HCT116 (cell line): ENCODE measurements around the gene ATL2. TPM values are rescaled to one million over a fixed set of nuclear protein-coding genes. Genes with fewer than 3 reads are reported as not detected.

ENCODE experiments used
- ATAC-seq: fragments of 200-7000 bp; cut with Tn5 transposase; 2 replicates; pipeline ENCODE4 v1.9.1; 2020; ENCODE audit warnings: mild to moderate bottlenecking, moderate library complexity
- BruUV-seq: library from RNA; stranded (reverse); fragments of 400-500 nt; replicated peaks from 2 replicates; lab custom pipeline; 2021; lab: Mats Ljungman, UMichigan
- CTCF ChIA-PET: fragments of 300-600 bp; sonication (Branson Sonifier 250); formaldehyde crosslinking; loops from one replicate; lab custom pipeline; 2021; ENCODE audit warnings: antibody characterized with exemption; lab: Charles Lee
- POLR2A ChIA-PET: fragments of 300-600, 350-600 bp; sonication (Branson Sonifier 250); formaldehyde crosslinking; loops from one replicate; lab custom pipeline; 2021; ENCODE audit warnings: antibody characterized with exemption; lab: Charles Lee
- RAD21 ChIA-PET, 2 experiments: fragments of 300-600 bp; sonication (Branson Sonifier 250); formaldehyde crosslinking; loops; one replicate each; lab custom pipeline; 2023; ENCODE audit warnings: low total read pairs in 2 of 2; ENCODE audit not compliant: uncharacterized antibody in 2 of 2, unreplicated experiment in 2 of 2, low non-redundant PET in 1 of 2; lab: Charles Lee
- DNase-seq: peaks from one replicate; pipeline ENCODE4 v3.0.0-alpha.2; 2010; ENCODE audit warnings: low read depth, low spot score
- H2AFZ ChIP-seq: fragments of 200-600 bp; shearing (Covaris generic), sonication (generic); 2 replicates; pipeline ENCODE4 v1.6.1; 2017; ENCODE audit warnings: low read depth, mixed run types, mixed read lengths, antibody characterized with exemption, low read length; ENCODE audit not compliant: poor library complexity, severe bottlenecking
- H3K27ac ChIP-seq: 2 replicates; pipeline ENCODE4 v1.5.1; 2012; ENCODE audit warnings: low read depth, low read length
- H3K27me3 ChIP-seq: fragments of 200-600 bp; sonication (generic); 2 replicates; pipeline ENCODE4 v1.6.1; 2016; ENCODE audit warnings: mixed run types, low read length, mixed read lengths; ENCODE audit not compliant: insufficient read depth
- H3K36me3 ChIP-seq, 2 experiments: fragments of 200-500 bp in 1 of 2; fragments of 200-600 bp in 1 of 2; sonication (Bioruptor generic) in 1 of 2; sonication (generic) in 1 of 2; 2 replicates each; pipeline versions ENCODE4 v1.5.1 to v1.6.1; 2014 to 2016; ENCODE audit warnings: low read length in 2 of 2, inconsistent platforms in 1 of 2, mixed read lengths in 1 of 2, mixed run types in 1 of 2; ENCODE audit not compliant: insufficient read depth in 2 of 2, control insufficient read depth in 1 of 2
- H3K4me1 ChIP-seq, 2 experiments: fragments of 200-600 bp in 1 of 2; sonication (generic) in 1 of 2; 2 replicates each; pipeline versions ENCODE4 v1.5.1 to v1.6.1; 2012 to 2017; ENCODE audit warnings: low read length in 2 of 2, inconsistent platforms in 1 of 2, mild to moderate bottlenecking in 1 of 2, mixed read lengths in 1 of 2, mixed run types in 1 of 2, moderate library complexity in 1 of 2; ENCODE audit not compliant: insufficient read depth in 2 of 2, control insufficient read depth in 1 of 2
- H3K4me2 ChIP-seq: fragments of 200-600 bp; sonication (generic); 2 replicates; pipeline ENCODE4 v1.6.1; 2017; ENCODE audit warnings: mixed run types, low read length, mixed read lengths
- H3K4me3 ChIP-seq, 2 experiments: fragments of 200-600 bp in 1 of 2; sonication (generic) in 1 of 2; replicated peaks in 1 of 2; 2 replicates each; pipeline ENCODE4 v1.5.1; 2011 to 2016; ENCODE audit warnings: low read length in 2 of 2, control low read depth in 1 of 2, low read depth in 1 of 2, mild to moderate bottlenecking in 1 of 2, mixed read lengths in 1 of 2, mixed run types in 1 of 2
- H3K79me2 ChIP-seq: fragments of 200-600 bp; sonication (generic); 2 replicates; pipeline ENCODE4 v1.6.1; 2017; ENCODE audit warnings: mild to moderate bottlenecking, mixed run types, low read length, moderate library complexity, mixed read lengths; ENCODE audit not compliant: insufficient read depth
- H3K9ac ChIP-seq: fragments of 200-600 bp; sonication (generic); 2 replicates; pipeline ENCODE4 v1.6.1; 2016; ENCODE audit warnings: low read length, mixed read lengths
- H3K9me2 ChIP-seq: fragments of 200-600 bp; sonication (generic), shearing (Covaris generic); 2 replicates; pipeline ENCODE4 v1.6.1; 2017; ENCODE audit warnings: mixed run types, mild to moderate bottlenecking, moderate library complexity; ENCODE audit not compliant: insufficient read depth
- H3K9me3 ChIP-seq, 2 experiments: fragments of 200-500 bp in 1 of 2; fragments of 200-600 bp in 1 of 2; sonication (Bioruptor generic) in 1 of 2; sonication (generic) in 1 of 2; 2 replicates each; pipeline ENCODE4 v1.6.1; 2014 to 2017; ENCODE audit warnings: low read length in 2 of 2, mixed read lengths in 2 of 2, inconsistent platforms in 1 of 2, low read depth in 1 of 2, mild to moderate bottlenecking in 1 of 2, mixed run types in 1 of 2, moderate library complexity in 1 of 2; ENCODE audit not compliant: control insufficient read depth in 1 of 2, insufficient read depth in 1 of 2
- H4K20me1 ChIP-seq: fragments of 200-600 bp; sonication (generic), shearing (Covaris generic); 2 replicates; pipeline ENCODE4 v1.6.1; 2017; ENCODE audit warnings: mixed run types, mild to moderate bottlenecking, moderate library complexity; ENCODE audit not compliant: insufficient read depth
- CBX3 ChIP-seq: IDR thresholded peaks from 2 replicates; pipeline ENCODE4 v1.6.1; 2012; ENCODE audit warnings: low read depth
- CEBPB ChIP-seq: IDR thresholded peaks from 2 replicates; pipeline ENCODE4 v1.6.1; 2012; ENCODE audit warnings: low read depth
- EGR1 ChIP-seq: IDR thresholded peaks from 2 replicates; pipeline ENCODE4 v1.6.1; 2012; ENCODE audit warnings: low read depth
- EZH2phosphoT487 ChIP-seq: fragments of 200-600 bp; IDR thresholded peaks from 2 replicates; pipeline ENCODE4 v1.6.1; 2018; ENCODE audit warnings: antibody characterized with exemption, borderline replicate concordance
- FOSL1 ChIP-seq: IDR thresholded peaks from 2 replicates; pipeline ENCODE4 v1.6.1; 2012; ENCODE audit warnings: low read depth
- POLR2AphosphoS5 ChIP-seq: IDR thresholded peaks from 2 replicates; pipeline ENCODE4 v1.6.1; 2011; ENCODE audit warnings: mild to moderate bottlenecking, low read depth, low read length, moderate library complexity
- SIN3A ChIP-seq: IDR thresholded peaks from 2 replicates; pipeline ENCODE4 v1.6.1; 2012; ENCODE audit warnings: low read depth
- SP1 ChIP-seq: IDR thresholded peaks from 2 replicates; pipeline ENCODE4 v1.6.1; 2012; ENCODE audit warnings: low read depth
- SRF ChIP-seq: IDR thresholded peaks from 2 replicates; pipeline ENCODE4 v1.6.1; 2012; ENCODE audit warnings: low read depth
- ZNF274 ChIP-seq: fragments of 200-500 bp; sonication (Bioruptor generic); IDR thresholded peaks from 2 replicates; pipeline ENCODE4 v1.6.1; 2014; ENCODE audit warnings: mild to moderate bottlenecking, low read depth, low read length, inconsistent platforms
- intact Hi-C: fragments of 100-400 bp; cut with micrococcal nuclease; formaldehyde crosslinking; loops from 2 replicates; pipeline ENCODE4 v1.10.0; 2022
- total RNA-seq: library from RNA; stranded (reverse); gene quantifications from one replicate; pipeline ENCODE4 v1.2.1, GENCODE V29; 2021; ENCODE audit not compliant: unreplicated experiment
- TF ChIP-seq, protein P1 (sequence below): IDR thresholded peaks from 2 replicates; pipeline ENCODE4 v1.6.1; 2012
- TF ChIP-seq, protein P2 (sequence below): IDR thresholded peaks from 2 replicates; pipeline ENCODE4 v1.6.1; 2012; ENCODE audit warnings: low read depth

Gene ATL2
- total RNA-seq, 1 experiment from 2014 or later, result 80.7 TPM

DNA sequence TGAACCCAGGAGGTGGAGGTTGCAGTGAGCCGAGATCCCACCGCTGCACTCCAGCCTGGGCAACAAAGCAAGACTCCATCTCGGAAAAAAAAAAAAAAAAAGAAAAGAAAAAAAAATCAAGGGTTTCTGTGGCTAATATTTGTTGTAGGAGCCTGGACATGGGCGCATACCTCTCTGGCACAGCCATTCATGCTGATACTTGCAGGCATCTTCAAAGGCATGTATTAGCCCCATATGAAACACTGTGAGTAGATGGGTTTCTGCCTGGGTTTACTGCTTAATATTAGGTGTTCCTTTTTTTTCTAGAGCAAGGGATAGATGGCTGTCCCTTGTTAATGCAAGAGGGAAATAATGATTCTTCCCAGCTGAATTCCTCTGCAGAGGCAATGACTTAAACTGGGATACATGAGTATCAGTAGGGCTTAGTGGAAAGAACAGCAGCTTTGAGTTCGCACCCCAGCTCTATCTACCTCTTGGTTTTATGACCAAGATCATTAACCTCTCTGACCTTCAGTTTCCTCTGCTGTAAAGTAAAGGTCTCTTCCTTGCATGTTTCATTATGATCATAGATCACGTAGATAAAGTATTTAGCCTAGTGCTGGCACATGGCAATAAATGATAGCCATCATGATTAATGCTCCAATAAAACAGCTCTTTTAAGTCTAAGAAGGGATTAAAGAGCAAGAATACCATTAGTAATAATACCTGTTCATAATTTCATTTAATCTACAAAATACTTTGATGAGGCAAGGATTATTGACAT, 4.5 kb upstream of the ATL2 start:
- H3K9me2 ChIP-seq, result no peaks in the 10 kb centered on the region
- no peak overlapping the region for H3K27ac ChIP-seq
- no peak for TF ChIP-seq SIN3A
- TF ChIP-seq, protein P1, sequence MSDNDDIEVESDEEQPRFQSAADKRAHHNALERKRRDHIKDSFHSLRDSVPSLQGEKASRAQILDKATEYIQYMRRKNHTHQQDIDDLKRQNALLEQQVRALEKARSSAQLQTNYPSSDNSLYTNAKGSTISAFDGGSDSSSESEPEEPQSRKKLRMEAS, result no peak
- no peak for TF ChIP-seq SRF
- ATAC-seq (no peak), DNase-seq (no peak)
- no peak overlapping the region for H3K4me3 ChIP-seq
- H4K20me1 ChIP-seq, result no peaks in the 10 kb centered on the region
- H3K4me1 ChIP-seq, result peaks cover 8 to 14% of the 10 kb centered on the region in 2 experiments; a peak in 3 of 4 replicates
- H3K4me2 ChIP-seq, result no peak overlapping the region
- no peaks in the 10 kb centered on the region for H3K9me3 ChIP-seq
- H3K79me2 ChIP-seq, result peaks cover under 1% of the 10 kb centered on the region; the same call in 1 of the 2 replicates
- no peak overlapping the region for H3K9ac ChIP-seq
- ChIA-PET RAD21 (no interaction called here), POLR2A (no interaction called here), CTCF (no interaction called here)
- intact Hi-C loops, result no loop called here
- no TSS peak for BruUV-seq
- no peaks in the 10 kb centered on the region for H3K36me3 ChIP-seq
- H2AFZ ChIP-seq, result no peak overlapping the region
- H3K27me3 ChIP-seq, result no peaks in the 10 kb centered on the region

- peaks cover 3% of the 10 kb centered on the region; the same call in 1 of the 2 replicates for H4K20me1 ChIP-seq
- H3K4me1 ChIP-seq, result peaks cover 10 to 17% of the 10 kb centered on the region in 2 experiments
- ChIA-PET POLR2A (no interaction called here), RAD21 (no interaction called here), CTCF (no interaction called here)
- H3K79me2 ChIP-seq, result peaks cover 10% of the 10 kb centered on the region
- BruUV-seq, result no TSS peak
- H3K9ac ChIP-seq, result no peak overlapping the region
- TF ChIP-seq SRF (no peak), POLR2AphosphoS5 (no peak), ZNF274 (no peak), EZH2phosphoT487 (no peak), EGR1 (no peak), CEBPB (no peak), SP1 (no peak), FOSL1 (no peak), CBX3 (no peak)
- TF ChIP-seq, protein P2, sequence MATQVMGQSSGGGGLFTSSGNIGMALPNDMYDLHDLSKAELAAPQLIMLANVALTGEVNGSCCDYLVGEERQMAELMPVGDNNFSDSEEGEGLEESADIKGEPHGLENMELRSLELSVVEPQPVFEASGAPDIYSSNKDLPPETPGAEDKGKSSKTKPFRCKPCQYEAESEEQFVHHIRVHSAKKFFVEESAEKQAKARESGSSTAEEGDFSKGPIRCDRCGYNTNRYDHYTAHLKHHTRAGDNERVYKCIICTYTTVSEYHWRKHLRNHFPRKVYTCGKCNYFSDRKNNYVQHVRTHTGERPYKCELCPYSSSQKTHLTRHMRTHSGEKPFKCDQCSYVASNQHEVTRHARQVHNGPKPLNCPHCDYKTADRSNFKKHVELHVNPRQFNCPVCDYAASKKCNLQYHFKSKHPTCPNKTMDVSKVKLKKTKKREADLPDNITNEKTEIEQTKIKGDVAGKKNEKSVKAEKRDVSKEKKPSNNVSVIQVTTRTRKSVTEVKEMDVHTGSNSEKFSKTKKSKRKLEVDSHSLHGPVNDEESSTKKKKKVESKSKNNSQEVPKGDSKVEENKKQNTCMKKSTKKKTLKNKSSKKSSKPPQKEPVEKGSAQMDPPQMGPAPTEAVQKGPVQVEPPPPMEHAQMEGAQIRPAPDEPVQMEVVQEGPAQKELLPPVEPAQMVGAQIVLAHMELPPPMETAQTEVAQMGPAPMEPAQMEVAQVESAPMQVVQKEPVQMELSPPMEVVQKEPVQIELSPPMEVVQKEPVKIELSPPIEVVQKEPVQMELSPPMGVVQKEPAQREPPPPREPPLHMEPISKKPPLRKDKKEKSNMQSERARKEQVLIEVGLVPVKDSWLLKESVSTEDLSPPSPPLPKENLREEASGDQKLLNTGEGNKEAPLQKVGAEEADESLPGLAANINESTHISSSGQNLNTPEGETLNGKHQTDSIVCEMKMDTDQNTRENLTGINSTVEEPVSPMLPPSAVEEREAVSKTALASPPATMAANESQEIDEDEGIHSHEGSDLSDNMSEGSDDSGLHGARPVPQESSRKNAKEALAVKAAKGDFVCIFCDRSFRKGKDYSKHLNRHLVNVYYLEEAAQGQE, result no peak
- no peaks in the 10 kb centered on the region for H3K36me3 ChIP-seq
- no peaks in the 10 kb centered on the region for H3K9me2 ChIP-seq
- no peak overlapping the region for H2AFZ ChIP-seq
- H3K4me3 ChIP-seq, result no peak overlapping the region
- H3K9me3 ChIP-seq, result no peaks in the 10 kb centered on the region
- ATAC-seq (no peak), DNase-seq (no peak)
- no peak overlapping the region for H3K4me2 ChIP-seq
- intact Hi-C loops, result no loop called here
- no peaks in the 10 kb centered on the region for H3K27me3 ChIP-seq
- no peak overlapping the region for H3K27ac ChIP-seq
These were observed 3.5 kb upstream of the ATL2 start for GRCh38 chr2:38380397-38381130.
